SJCRH30 (cell line): ENCODE data around the gene CNTROB. TPM values are rescaled to one million over a fixed set of nuclear protein-coding genes. Genes with fewer than 3 reads are reported as not detected.

Source experiments
- DNase-seq, 2 experiments: peaks; one replicate each; pipeline ENCODE4 v3.0.0-alpha.2; 2015 to 2020
- H3K27ac ChIP-seq: fragments of 250-450 bp; sonication (Bioruptor Pico); 2 replicates; pipeline ENCODE4 v1.5.1; 2020; ENCODE audit warnings: mild to moderate bottlenecking, moderate library complexity
- H3K27me3 ChIP-seq: fragments of 250-450 bp; sonication (Bioruptor Pico); 2 replicates; pipeline ENCODE4 v1.5.1; 2020; ENCODE audit warnings: mild to moderate bottlenecking, moderate library complexity
- H3K36me3 ChIP-seq: fragments of 250-450 bp; sonication (Bioruptor Pico); 2 replicates; pipeline ENCODE4 v1.5.1; 2020; ENCODE audit warnings: mild to moderate bottlenecking, moderate library complexity
- H3K4me1 ChIP-seq: fragments of 250-450 bp; sonication (Bioruptor Pico); 2 replicates; pipeline ENCODE4 v1.5.1; 2020; ENCODE audit warnings: mild to moderate bottlenecking, moderate library complexity
- H3K4me3 ChIP-seq: fragments of 250-450 bp; sonication (Bioruptor Pico); 2 replicates; pipeline ENCODE4 v1.5.1; 2020; ENCODE audit warnings: mild to moderate bottlenecking, moderate library complexity
- H3K9me3 ChIP-seq: fragments of 250-450 bp; sonication (Bioruptor Pico); replicated peaks from 2 replicates; pipeline ENCODE4 v1.5.1; 2020; ENCODE audit warnings: mild to moderate bottlenecking, moderate library complexity
- total RNA-seq: library from RNA; depleted of rRNA; stranded (reverse); fragments of >200 nt; shearing (Covaris generic); gene quantifications from 2 replicates; pipeline ENCODE4 v1.2.3, GENCODE V29; 2014; rRNA removed

Gene CNTROB
- 27.5 and 29.8 TPM in 2 replicates for total RNA-seq

GRCh38 chr17:7931709-7932482 lies at the start of gene CNTROB, which contains the start of gene TRAPPC1:
TSS of gene CNTROB (plus strand) at chr17:7932206. CDS start at chr17:7933080, 874 bp downstream.
TSS of gene TRAPPC1 (minus strand) at chr17:7931946. CDS start at chr17:7931829, 117 bp downstream.
- H3K4me3 ChIP-seq: peak within 1 kb of the TSS; percentile 74
- H3K9me3 ChIP-seq: no peaks in the 10 kb centered on the region
- no peaks in the 10 kb centered on the region for H3K27me3 ChIP-seq
- 0 out of 2 replicates have a peak, but pooled peaks cover 3% of the 10 kb centered on the region for H3K4me1 ChIP-seq
- peaks cover 12% of the 10 kb centered on the region for H3K36me3 ChIP-seq
- DNase-seq: peak; percentile 97 to 98
- H3K27ac ChIP-seq: peak within 1 kb of the TSS; percentile 88

DNA sequence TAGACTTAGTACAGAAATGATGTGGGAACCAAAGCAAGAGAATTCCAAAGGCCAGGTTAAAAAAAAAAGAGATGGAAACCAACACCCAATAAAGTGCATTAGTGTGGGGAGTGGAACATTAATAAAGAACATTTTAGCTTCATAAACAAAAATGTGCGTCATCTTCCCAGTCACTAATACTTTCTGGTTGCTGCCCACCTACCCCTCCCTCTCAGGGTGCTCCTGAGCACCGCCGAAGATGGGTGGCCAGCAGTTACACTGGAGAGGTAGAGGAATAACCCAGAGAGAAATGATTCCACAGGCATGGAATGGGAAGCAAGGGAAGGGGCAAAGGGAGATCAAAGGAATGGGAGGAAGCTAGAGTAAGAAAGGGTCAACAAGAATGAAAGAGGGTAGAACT lies 49.4 kb upstream of the CNTROB start:
- Histone ChIP-seq H3K4me3 (no peak overlapping the region), H3K36me3 (peaks cover 15% of the 10 kb centered on the region), H3K9me3 (no peaks in the 10 kb centered on the region), H3K27me3 (no peaks in the 10 kb centered on the region), H3K4me1 (no peaks in the 10 kb centered on the region), H3K27ac (no peak overlapping the region)
- no peak for DNase-seq

GRCh38 chr17:7883781-7884386 lies 48.1 kb upstream of the CNTROB start:
- Histone ChIP-seq H3K4me3 (peak overlapping the region; percentile 56), H3K27me3 (no peaks in the 10 kb centered on the region), H3K27ac (peak overlapping the region; percentile 86), H3K9me3 (no peaks in the 10 kb centered on the region), H3K4me1 (peaks cover 4% of the 10 kb centered on the region; the same call in 1 of the 2 replicates), H3K36me3 (peaks cover 14% of the 10 kb centered on the region)
- DNase-seq: peak in 1 of 2 experiments; percentile 38

- Histone ChIP-seq H3K4me3 (peak overlapping the region; percentile 73), H3K27ac (peak overlapping the region; percentile 99), H3K36me3 (peaks cover 13% of the 10 kb centered on the region), H3K4me1 (peaks cover 10% of the 10 kb centered on the region), H3K9me3 (no peaks in the 10 kb centered on the region), H3K27me3 (no peaks in the 10 kb centered on the region)
- no peak for DNase-seq
These were observed 47.2 kb upstream of the CNTROB start for GRCh38 chr17:7884581-7885366.

DNA sequence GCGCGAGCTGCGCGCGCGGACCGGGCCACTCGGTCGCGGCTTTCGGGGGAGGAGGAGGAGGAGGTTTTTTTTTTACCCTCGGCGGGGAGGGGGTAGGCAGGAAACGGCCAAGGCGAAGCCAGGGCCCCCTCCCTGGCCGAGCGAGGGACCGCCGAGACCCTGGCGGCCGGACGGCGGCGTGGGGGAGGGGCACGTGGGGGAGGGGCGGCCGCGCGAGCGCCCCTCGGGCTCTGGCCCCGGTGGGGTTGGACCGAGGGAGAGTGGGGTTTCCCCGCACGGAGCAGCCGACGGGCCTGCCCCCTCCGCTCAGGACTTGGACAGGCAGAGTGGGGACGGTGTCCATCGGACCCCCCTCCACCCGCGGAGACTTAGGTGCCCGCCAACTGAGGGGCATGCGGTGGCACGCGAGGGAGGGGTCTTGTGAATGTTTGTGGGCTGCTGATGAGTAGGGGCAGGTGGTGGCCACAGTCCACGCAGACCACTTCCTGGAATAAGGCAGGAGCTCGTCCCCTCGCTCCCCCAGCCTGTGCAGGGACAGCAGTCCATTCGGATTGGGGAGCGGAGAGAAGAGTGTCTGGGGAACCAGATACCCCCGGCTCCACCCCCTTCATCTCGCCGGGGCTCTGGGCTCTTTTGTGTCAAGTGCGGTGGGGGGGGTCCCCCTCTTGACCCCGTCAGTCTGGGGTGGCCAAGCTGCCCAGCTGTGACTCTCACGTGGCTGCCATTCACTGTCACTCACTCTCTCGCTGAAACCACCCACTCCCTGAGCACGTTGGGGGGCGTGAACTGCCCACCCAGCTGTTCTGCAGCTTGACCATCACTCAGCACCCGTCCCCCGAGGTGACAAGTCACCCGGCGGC lies 46.4 kb upstream of the CNTROB start:
- no peaks in the 10 kb centered on the region for H3K9me3 ChIP-seq
- peaks cover 14% of the 10 kb centered on the region for H3K36me3 ChIP-seq
- peak; percentile 96 to 97 for DNase-seq
- H3K4me3 ChIP-seq: peak overlapping the region; percentile 73
- H3K27me3 ChIP-seq: no peaks in the 10 kb centered on the region
- peak overlapping the region; percentile 99 for H3K27ac ChIP-seq
- H3K4me1 ChIP-seq: peaks cover 19% of the 10 kb centered on the region

- peak; percentile 37 to 44 for DNase-seq
- H3K9me3 ChIP-seq: no peaks in the 10 kb centered on the region
- H3K27ac ChIP-seq: peak overlapping the region; percentile 99
- H3K4me1 ChIP-seq: peaks cover 27% of the 10 kb centered on the region
- peaks cover 20% of the 10 kb centered on the region for H3K36me3 ChIP-seq
- no peaks in the 10 kb centered on the region for H3K27me3 ChIP-seq
- peak overlapping the region; percentile 73 for H3K4me3 ChIP-seq
These were observed 45.6 kb upstream of the CNTROB start for GRCh38 chr17:7886227-7887037.

DNA sequence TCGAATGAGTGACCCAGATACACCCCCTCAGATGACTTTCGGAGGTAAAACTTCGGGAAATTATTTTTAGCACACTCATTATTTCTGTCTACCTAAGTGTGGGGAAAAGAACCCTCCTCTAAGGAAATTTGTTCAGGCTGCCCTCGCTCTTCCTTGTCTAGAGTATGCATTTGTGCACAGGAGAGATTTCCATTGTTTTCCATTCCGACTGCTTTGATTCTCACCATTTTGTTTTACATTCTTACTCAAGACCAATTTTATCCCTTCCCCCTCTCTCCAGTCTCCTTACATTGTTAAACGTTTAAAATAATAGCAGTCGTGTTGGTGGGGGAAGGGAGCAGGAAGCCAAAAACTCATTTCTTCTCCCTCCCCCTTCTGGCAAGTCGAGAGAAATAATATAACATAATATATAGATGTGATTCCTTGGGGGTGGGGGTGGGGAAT lies 44.9 kb upstream of the CNTROB start:
- peak overlapping the region; percentile 99 for H3K27ac ChIP-seq
- no peaks in the 10 kb centered on the region for H3K27me3 ChIP-seq
- H3K36me3 ChIP-seq: peaks cover 26% of the 10 kb centered on the region
- DNase-seq: no peak
- peak overlapping the region; percentile 73 for H3K4me3 ChIP-seq
- no peaks in the 10 kb centered on the region for H3K9me3 ChIP-seq
- H3K4me1 ChIP-seq: peaks cover 33% of the 10 kb centered on the region

GRCh38 chr17:7887482-7888183 lies 44.4 kb upstream of the CNTROB start:
- Histone ChIP-seq H3K9me3 (no peaks in the 10 kb centered on the region), H3K4me1 (peaks cover 37% of the 10 kb centered on the region), H3K4me3 (peak overlapping the region; percentile 73), H3K27me3 (no peaks in the 10 kb centered on the region), H3K36me3 (peaks cover 28% of the 10 kb centered on the region), H3K27ac (peak overlapping the region; percentile 99)
- peak; percentile 91 to 94 for DNase-seq

DNA sequence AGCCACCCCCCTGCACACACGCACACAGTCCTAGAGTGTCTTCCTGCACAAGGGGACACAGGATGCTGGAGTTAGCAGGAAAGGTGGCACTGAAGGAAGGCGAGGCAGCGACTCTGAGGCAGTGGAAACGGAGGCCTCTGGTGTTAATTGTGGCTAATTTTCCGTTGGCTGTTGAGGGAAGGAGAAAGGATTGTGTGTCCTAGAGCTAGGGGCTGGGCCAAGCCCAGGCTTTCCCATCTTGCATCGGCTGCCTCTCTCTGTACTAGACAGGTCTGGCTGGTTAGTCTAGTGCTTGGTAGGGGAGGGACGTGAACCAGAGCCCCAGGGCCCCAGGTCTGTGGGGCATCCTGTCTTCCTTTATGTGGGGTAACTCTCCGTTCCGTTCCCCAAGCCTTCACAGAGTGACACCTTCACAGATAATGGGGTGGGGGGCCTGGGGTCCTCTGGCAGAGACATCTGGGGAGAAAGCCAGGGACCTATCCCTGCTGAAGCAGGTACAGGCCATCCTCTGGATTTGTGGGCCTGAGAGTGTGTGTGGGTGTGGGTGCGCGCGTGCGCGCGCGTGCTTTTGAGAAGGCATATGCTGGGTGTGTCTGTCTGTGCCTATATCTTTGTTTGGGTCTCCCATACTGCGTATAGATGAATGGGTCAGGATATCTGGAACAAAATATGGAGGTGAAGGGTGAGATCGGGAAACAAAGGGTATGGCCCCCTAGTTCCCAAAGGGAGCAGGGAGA lies 43.7 kb upstream of the CNTROB start, which contains the start of gene CHD3:
Gene CHD3, plus strand, starts transcription at position 606 of the 737 bp plus-strand sequence. CDS start 212 bp downstream, outside the sequence.
- no peaks in the 10 kb centered on the region for H3K27me3 ChIP-seq
- H3K9me3 ChIP-seq: no peaks in the 10 kb centered on the region
- H3K4me1 ChIP-seq: peaks cover 42% of the 10 kb centered on the region
- H3K4me3 ChIP-seq: peak within 1 kb of the TSS; percentile 73
- peak; percentile 29 to 31 for DNase-seq
- peaks cover 28% of the 10 kb centered on the region for H3K36me3 ChIP-seq
- peak within 1 kb of the TSS; percentile 81 for H3K27ac ChIP-seq

DNA sequence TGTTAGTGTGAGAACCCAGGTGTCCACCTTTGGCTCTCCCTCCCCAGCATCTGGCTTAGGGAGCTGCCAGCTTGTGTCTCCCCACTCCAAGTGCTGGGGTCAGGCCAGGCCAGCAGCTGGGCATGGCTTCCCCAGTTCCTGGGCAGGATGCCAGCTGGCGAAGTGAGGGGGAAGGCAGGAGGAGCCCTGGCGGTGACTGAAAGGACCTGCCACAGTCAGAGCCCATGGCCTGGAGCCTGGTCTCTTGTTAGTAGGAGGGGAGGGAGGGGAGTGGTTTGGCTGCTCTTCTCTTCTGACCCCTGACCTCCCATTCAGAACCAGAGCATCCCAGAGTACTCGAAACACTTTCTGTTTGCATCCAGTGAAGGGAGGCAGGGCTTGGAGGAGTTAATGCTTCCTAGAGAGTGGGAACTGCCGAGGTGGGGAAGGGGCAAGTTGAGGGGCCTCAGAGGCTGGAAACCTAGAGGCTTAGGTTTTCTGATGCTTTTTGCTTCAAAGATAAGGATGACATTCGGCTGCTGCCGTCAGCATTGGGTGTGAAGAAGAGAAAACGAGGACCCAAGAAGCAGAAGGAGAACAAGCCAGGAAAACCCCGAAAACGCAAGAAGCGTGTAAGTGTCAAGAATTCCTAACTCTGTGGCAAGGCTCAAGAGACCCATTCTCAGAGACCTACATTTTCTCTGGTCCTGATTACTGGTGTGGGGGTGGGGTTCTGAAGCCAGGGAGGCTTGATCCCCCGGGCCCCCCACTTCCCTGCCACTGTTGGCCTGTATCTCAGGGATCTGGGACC lies 42.6 kb upstream of the CNTROB start:
- DNase-seq: peak; percentile 95 to 97
- Histone ChIP-seq H3K27me3 (no peaks in the 10 kb centered on the region), H3K4me1 (peaks cover 52% of the 10 kb centered on the region), H3K36me3 (peaks cover 36% of the 10 kb centered on the region), H3K9me3 (no peaks in the 10 kb centered on the region), H3K27ac (peak overlapping the region; percentile 81), H3K4me3 (peak overlapping the region; percentile 73)

GRCh38 chr17:7893187-7893880 lies 38.7 kb upstream of the CNTROB start:
- peak; percentile 78 to 82 for DNase-seq
- no peaks in the 10 kb centered on the region for H3K27me3 ChIP-seq
- H3K4me1 ChIP-seq: peaks cover 59% of the 10 kb centered on the region
- H3K9me3 ChIP-seq: no peaks in the 10 kb centered on the region
- peak overlapping the region; percentile 70 for H3K27ac ChIP-seq
- peaks cover 72% of the 10 kb centered on the region for H3K36me3 ChIP-seq
- H3K4me3 ChIP-seq: no peak overlapping the region
